HPDE6-E6E7 (cell line): ENCODE data around the gene CAPS.

Experiments used
- DNase-seq: peaks from one replicate; pipeline ENCODE4 v3.0.0; 2011; ENCODE audit warnings: missing footprints; ENCODE audit errors: extremely low spot score

Gene CAPS

GRCh38 chr19:5908773-5909442 lies 5.1 kb upstream of the CAPS start:
- no peak for DNase-seq

GRCh38 chr19:5910638-5910907 lies 3.5 kb upstream of the CAPS start:
- DNase-seq, result no peak

GRCh38 chr19:5911366-5911765 lies 2.7 kb upstream of the CAPS start:
- no peak for DNase-seq

GRCh38 chr19:5914358-5914774 lies 312 bp downstream of the CAPS start:
- DNase-seq, result no peak

- no peak for DNase-seq
Measured at GRCh38 chr19:5914946-5915781, 1.1 kb downstream of the CAPS start.

GRCh38 chr19:5915782-5916165 lies 1.7 kb downstream of the CAPS start:
- DNase-seq, result no peak

- DNase-seq, result no peak
Measured at GRCh38 chr19:5916181-5916708, 2.2 kb downstream of the CAPS start.

- no peak for DNase-seq
Measured at GRCh38 chr19:5917431-5918107, 3.5 kb downstream of the CAPS start.

- DNase-seq, result no peak
Measured at GRCh38 chr19:5918463-5919079, 4.5 kb downstream of the CAPS start.

- DNase-seq, result no peak
Measured at GRCh38 chr19:5921516-5922160, 7.6 kb downstream of the CAPS start.

- no peak for DNase-seq
Measured at GRCh38 chr19:5922161-5922545, 8.1 kb downstream of the CAPS start.

GRCh38 chr19:5923356-5923755 lies 9.3 kb downstream of the CAPS start:
- DNase-seq, result no peak

- DNase-seq, result no peak
Measured at GRCh38 chr19:5925830-5926427, 11.9 kb downstream of the CAPS start.

- no peak for DNase-seq
Measured at GRCh38 chr19:5926641-5927440, 12.8 kb downstream of the CAPS start.

- DNase-seq, result no peak
Measured at GRCh38 chr19:5927441-5927821, 13.4 kb downstream of the CAPS start.

- no peak for DNase-seq
Measured at GRCh38 chr19:5929179-5929578, 15.1 kb downstream of the CAPS start.

GRCh38 chr19:5929625-5930024 lies 15.6 kb downstream of the CAPS start:
- DNase-seq, result no peak

- DNase-seq, result no peak
Measured at GRCh38 chr19:5931251-5931650, 17.2 kb downstream of the CAPS start.

GRCh38 chr19:5932146-5932545 lies 18.1 kb downstream of the CAPS start:
- DNase-seq, result no peak

GRCh38 chr19:5932609-5933262 lies 18.7 kb downstream of the CAPS start:
- no peak for DNase-seq
